ENCODE measurements around the gene LRRC74B. TPM values are rescaled to one million over a fixed set of nuclear protein-coding genes. Genes with fewer than 3 reads are reported as not detected.
"Not testable (repeated sequence)": the region's sequence is repeated elsewhere in the genome, so short reads cannot be mapped to it uniquely, and the experiment has no call there.

LRRC74B gene
- total and polyA plus RNA-seq, 2 experiments from 2014 or later = not detected

- not testable (repeated sequence) for H3K27me3 ChIP-seq (ENCODE audit: insufficient read depth); H4K20me1 ChIP-seq (replicated peaks; ENCODE audit: insufficient read depth); ATAC-seq; H3K27ac ChIP-seq (ENCODE audit: low read depth); H3K36me3 Mint-ChIP-seq (ENCODE audit: low read depth); H3K4me2 ChIP-seq; H3K27ac Mint-ChIP-seq; H3K9me2 ChIP-seq (ENCODE audit: insufficient read depth); H3F3A ChIP-seq (replicated peaks; ENCODE audit: low read depth); H3K4me3 ChIP-seq; H3K79me2 ChIP-seq (replicated peaks; ENCODE audit: insufficient read depth); H3K4me1 ChIP-seq (ENCODE audit: insufficient read depth); H3K36me3 ChIP-seq (ENCODE audit: insufficient read depth); DNase-seq (ENCODE audit: low spot score); H3K4me3 Mint-ChIP-seq; H3K9me3 Mint-ChIP-seq; H3K4me1 Mint-ChIP-seq; H2AFZ ChIP-seq; H3K27me3 Mint-ChIP-seq (ENCODE audit: insufficient read depth, low read depth, poor library complexity)
Observed at GRCh38 chr22:21093555-21094137, 47.9 kb downstream of the LRRC74B start.

DNA sequence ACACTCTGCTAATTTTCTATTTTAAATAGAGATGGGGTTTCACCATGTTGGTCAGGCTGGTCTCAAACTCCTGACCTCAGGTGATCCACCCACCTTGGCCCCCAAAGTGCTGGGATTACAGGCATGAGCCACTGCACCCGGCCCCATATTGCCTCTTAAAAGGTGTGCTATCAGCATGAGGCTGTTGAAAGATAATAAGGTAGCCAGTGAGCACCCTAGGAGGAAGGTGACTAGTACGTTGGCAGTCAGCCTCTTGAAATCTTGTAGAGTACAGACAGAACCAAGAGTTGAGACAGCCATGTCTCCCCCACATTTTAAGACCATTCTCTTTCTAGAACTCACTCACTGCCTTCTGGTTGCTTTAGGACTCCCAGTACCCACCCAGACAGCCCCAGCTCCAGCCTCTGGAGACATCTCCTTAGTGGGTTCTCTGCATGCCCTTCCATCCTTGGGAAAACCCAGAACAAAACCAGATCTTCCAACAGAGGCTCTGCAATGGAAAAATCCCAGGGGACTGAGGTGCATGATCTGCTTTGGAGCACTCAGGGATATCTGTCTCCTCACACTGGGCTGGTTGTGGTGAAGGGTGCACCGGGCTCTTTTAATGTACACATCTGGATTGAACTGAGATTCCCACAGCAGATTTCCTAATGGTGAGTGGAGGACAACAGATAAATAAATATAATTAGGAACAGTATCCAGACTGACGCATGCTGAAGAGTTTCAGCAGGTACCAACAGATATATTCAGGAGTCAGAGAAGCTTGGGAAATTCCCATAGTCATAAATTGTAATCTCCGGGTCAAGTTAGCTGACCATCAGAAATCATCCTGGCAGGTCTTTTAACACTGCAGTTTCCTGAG is 49.4 kb downstream of the LRRC74B start:
- Histone ChIP-seq H3K4me1 (ENCODE audit: insufficient read depth) (no peaks in the 10 kb centered on the region), H2AFZ (no peak overlapping the region), H3F3A (replicated peaks; ENCODE audit: low read depth) (no peaks in the 10 kb centered on the region), H3K4me3 (no peak overlapping the region), H3K27ac (ENCODE audit: low read depth) (no peak overlapping the region), H3K36me3 (ENCODE audit: insufficient read depth) (no peaks in the 10 kb centered on the region), H3K79me2 (replicated peaks; ENCODE audit: insufficient read depth) (no peaks in the 10 kb centered on the region), H3K9me2 (ENCODE audit: insufficient read depth) (no peaks in the 10 kb centered on the region), H3K4me2 (no peak overlapping the region), H3K27me3 (ENCODE audit: insufficient read depth) (no peaks in the 10 kb centered on the region), H4K20me1 (replicated peaks; ENCODE audit: insufficient read depth) (no peaks in the 10 kb centered on the region)
- DNase-seq (ENCODE audit: low spot score) (no peak), ATAC-seq (no peak)
- no peak overlapping the region for H3K27ac Mint-ChIP-seq
- no peaks in the 10 kb centered on the region for H3K36me3 Mint-ChIP-seq (ENCODE audit: low read depth)
- H3K9me3 Mint-ChIP-seq = no peaks in the 10 kb centered on the region
- peaks cover 2% of the 10 kb centered on the region for H3K27me3 Mint-ChIP-seq (ENCODE audit: insufficient read depth, low read depth, poor library complexity)
- H3K4me1 Mint-ChIP-seq = no peaks in the 10 kb centered on the region
- TF ChIP-seq CREB1 (CRISPR knock-in tag; IDR thresholded peaks at IDR 0.05; ENCODE audit: low read depth) (no peak), ZNF114 (CRISPR knock-in tag; IDR thresholded peaks at IDR 0.05) (no peak), EZH2phosphoT487 (IDR thresholded peaks at IDR 0.05; ENCODE audit: unreplicated experiment) (no peak)
- no peak overlapping the region for H3K4me3 Mint-ChIP-seq

DNA sequence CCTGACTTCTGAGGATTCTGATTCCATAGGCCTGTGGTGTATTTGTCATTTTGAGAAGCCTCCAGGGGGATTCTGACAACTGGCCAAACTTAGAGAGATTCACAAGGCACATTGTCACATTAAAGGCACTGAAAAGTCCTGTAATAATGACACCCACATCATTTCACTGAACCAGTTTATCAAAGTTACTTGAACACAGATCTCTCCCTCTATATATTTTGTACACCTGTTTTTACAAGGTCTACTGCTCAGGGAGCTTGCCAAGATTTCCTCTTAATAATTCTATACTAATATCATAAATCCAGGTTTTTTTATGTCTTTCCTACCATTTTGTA is 50.0 kb downstream of the LRRC74B start:
- H3F3A ChIP-seq (replicated peaks; ENCODE audit: low read depth) = no peaks in the 10 kb centered on the region
- DNase-seq (ENCODE audit: low spot score) (no peak), ATAC-seq (no peak)
- no peak overlapping the region for H3K4me3 ChIP-seq
- no peak overlapping the region for H3K27ac Mint-ChIP-seq
- H3K27ac ChIP-seq (ENCODE audit: low read depth) = no peak overlapping the region
- no peaks in the 10 kb centered on the region for H3K36me3 ChIP-seq (ENCODE audit: insufficient read depth)
- no peak overlapping the region for H2AFZ ChIP-seq
- no peaks in the 10 kb centered on the region for H3K9me2 ChIP-seq (ENCODE audit: insufficient read depth)
- H3K79me2 ChIP-seq (replicated peaks; ENCODE audit: insufficient read depth) = no peaks in the 10 kb centered on the region
- peaks cover 2% of the 10 kb centered on the region for H3K27me3 Mint-ChIP-seq (ENCODE audit: insufficient read depth, low read depth, poor library complexity)
- H3K36me3 Mint-ChIP-seq (ENCODE audit: low read depth) = no peaks in the 10 kb centered on the region
- H3K4me1 ChIP-seq (ENCODE audit: insufficient read depth) = no peaks in the 10 kb centered on the region
- H3K9me3 Mint-ChIP-seq = no peaks in the 10 kb centered on the region
- no peak overlapping the region for H3K4me2 ChIP-seq
- H4K20me1 ChIP-seq (replicated peaks; ENCODE audit: insufficient read depth) = no peaks in the 10 kb centered on the region
- H3K4me1 Mint-ChIP-seq = no peaks in the 10 kb centered on the region
- no peak overlapping the region for H3K4me3 Mint-ChIP-seq
- H3K27me3 ChIP-seq (ENCODE audit: insufficient read depth) = no peaks in the 10 kb centered on the region
- TF ChIP-seq POLR2AphosphoS5 (IDR thresholded peaks at IDR 0.05; ENCODE audit: low read depth) (no peak), JUNB (IDR thresholded peaks at IDR 0.05; ENCODE audit: unreplicated experiment) (no peak), STAT1 (IDR thresholded peaks at IDR 0.05; ENCODE audit: unreplicated experiment) (no peak), EZH2phosphoT487 (IDR thresholded peaks at IDR 0.05; ENCODE audit: unreplicated experiment) (no peak), NANOG (IDR thresholded peaks at IDR 0.05; ENCODE audit: borderline replicate concordance) (no peak), ZNF114 (CRISPR knock-in tag; IDR thresholded peaks at IDR 0.05) (no peak), CREB1 (CRISPR knock-in tag; IDR thresholded peaks at IDR 0.05; ENCODE audit: low read depth) (no peak)
- TF ChIP-seq, protein P1, sequence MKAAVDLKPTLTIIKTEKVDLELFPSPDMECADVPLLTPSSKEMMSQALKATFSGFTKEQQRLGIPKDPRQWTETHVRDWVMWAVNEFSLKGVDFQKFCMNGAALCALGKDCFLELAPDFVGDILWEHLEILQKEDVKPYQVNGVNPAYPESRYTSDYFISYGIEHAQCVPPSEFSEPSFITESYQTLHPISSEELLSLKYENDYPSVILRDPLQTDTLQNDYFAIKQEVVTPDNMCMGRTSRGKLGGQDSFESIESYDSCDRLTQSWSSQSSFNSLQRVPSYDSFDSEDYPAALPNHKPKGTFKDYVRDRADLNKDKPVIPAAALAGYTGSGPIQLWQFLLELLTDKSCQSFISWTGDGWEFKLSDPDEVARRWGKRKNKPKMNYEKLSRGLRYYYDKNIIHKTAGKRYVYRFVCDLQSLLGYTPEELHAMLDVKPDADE (IDR thresholded peaks at IDR 0.05) = no peak
- TF ChIP-seq, protein P2, sequence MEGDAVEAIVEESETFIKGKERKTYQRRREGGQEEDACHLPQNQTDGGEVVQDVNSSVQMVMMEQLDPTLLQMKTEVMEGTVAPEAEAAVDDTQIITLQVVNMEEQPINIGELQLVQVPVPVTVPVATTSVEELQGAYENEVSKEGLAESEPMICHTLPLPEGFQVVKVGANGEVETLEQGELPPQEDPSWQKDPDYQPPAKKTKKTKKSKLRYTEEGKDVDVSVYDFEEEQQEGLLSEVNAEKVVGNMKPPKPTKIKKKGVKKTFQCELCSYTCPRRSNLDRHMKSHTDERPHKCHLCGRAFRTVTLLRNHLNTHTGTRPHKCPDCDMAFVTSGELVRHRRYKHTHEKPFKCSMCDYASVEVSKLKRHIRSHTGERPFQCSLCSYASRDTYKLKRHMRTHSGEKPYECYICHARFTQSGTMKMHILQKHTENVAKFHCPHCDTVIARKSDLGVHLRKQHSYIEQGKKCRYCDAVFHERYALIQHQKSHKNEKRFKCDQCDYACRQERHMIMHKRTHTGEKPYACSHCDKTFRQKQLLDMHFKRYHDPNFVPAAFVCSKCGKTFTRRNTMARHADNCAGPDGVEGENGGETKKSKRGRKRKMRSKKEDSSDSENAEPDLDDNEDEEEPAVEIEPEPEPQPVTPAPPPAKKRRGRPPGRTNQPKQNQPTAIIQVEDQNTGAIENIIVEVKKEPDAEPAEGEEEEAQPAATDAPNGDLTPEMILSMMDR (conservative IDR thresholded peaks at IDR 0.05; ENCODE audit: low read depth in 2 of 2) = no peak
